ENCODE results near the gene GOLGA7B. TPM values are rescaled to one million over a fixed set of nuclear protein-coding genes. Genes with fewer than 3 reads are reported as not detected.

Gene GOLGA7B
- polyA plus RNA-seq, 2 donors, result 1.7 to 2.2 TPM

- Histone ChIP-seq H3K27ac (ENCODE audit: low read depth in 2 of 2, low read length in 1 of 2) (no peak overlapping the region), H3K9me3 (ENCODE audit: control insufficient read depth in 2 of 2, insufficient read depth in 1 of 2, low read depth in 1 of 2, low read length in 1 of 2) (no peaks in the 10 kb centered on the region), H3K4me3 (ENCODE audit: low read depth in 1 of 2, low read length in 2 of 2) (no peak overlapping the region), H3K36me3 (ENCODE audit: control insufficient read depth in 2 of 2, insufficient read depth in 2 of 2, low read length in 1 of 2) (no peaks in the 10 kb centered on the region), H3K27me3 (ENCODE audit: control insufficient read depth in 1 of 2, insufficient read depth in 2 of 2, low read length in 2 of 2) (no peaks in the 10 kb centered on the region), H3K4me1 (ENCODE audit: control insufficient read depth in 2 of 2, insufficient read depth in 2 of 2, low read length in 1 of 2) (peaks cover 2 to 3% of the 10 kb centered on the region in 2 donors)
- 64 to 71% methylated on average over 9 of the region's 9 CpGs for WGBS, 2 donors
Measured at GRCh38 chr10:97895915-97896314, 46.3 kb downstream of the GOLGA7B start.

- H3K4me1 ChIP-seq (ENCODE audit: control insufficient read depth in 2 of 2, insufficient read depth in 2 of 2, low read length in 1 of 2), result peaks cover 2 to 3% of the 10 kb centered on the region in 2 donors
- H3K9me3 ChIP-seq (ENCODE audit: control insufficient read depth in 2 of 2, insufficient read depth in 1 of 2, low read depth in 1 of 2, low read length in 1 of 2), result no peaks in the 10 kb centered on the region
- 78 to 91% methylated on average over 12 to 13 of the region's 13 CpGs for WGBS, 2 donors
- H3K36me3 ChIP-seq (ENCODE audit: control insufficient read depth in 2 of 2, insufficient read depth in 2 of 2, low read length in 1 of 2), result no peaks in the 10 kb centered on the region
- no peak overlapping the region for H3K27ac ChIP-seq (ENCODE audit: low read depth in 2 of 2, low read length in 1 of 2)
- no peak overlapping the region for H3K4me3 ChIP-seq (ENCODE audit: low read depth in 1 of 2, low read length in 2 of 2)
- H3K27me3 ChIP-seq (ENCODE audit: control insufficient read depth in 1 of 2, insufficient read depth in 2 of 2, low read length in 2 of 2), result no peaks in the 10 kb centered on the region
Measured at GRCh38 chr10:97896756-97897358, 47.2 kb downstream of the GOLGA7B start.

DNA sequence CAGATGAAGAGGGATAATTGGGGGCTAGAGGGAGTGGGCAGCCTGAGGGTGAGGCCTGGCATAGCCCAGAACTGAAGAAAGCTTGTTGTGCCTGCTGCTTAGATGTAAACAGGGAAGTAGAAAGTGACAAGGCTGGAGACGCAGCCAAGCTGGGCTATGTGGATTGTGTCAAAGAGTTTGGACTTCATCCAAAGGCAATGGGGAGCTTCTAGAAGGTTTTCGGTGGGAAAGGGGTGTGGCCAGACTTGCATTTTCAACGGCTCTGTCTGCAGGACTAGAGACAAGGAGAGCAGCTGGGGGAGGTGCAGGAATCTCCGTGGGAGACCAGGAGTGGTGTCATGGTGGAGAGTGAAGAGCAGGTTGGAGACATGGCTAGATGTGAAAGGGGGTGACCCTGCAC, 48.8 kb downstream of the GOLGA7B start:
- H3K4me3 ChIP-seq (ENCODE audit: low read depth in 1 of 2, low read length in 2 of 2), result no peak overlapping the region
- H3K9me3 ChIP-seq (ENCODE audit: control insufficient read depth in 2 of 2, insufficient read depth in 1 of 2, low read depth in 1 of 2, low read length in 1 of 2), result no peaks in the 10 kb centered on the region
- no peaks in the 10 kb centered on the region for H3K27me3 ChIP-seq (ENCODE audit: control insufficient read depth in 1 of 2, insufficient read depth in 2 of 2, low read length in 2 of 2)
- H3K4me1 ChIP-seq (ENCODE audit: control insufficient read depth in 2 of 2, insufficient read depth in 2 of 2, low read length in 1 of 2), result peaks cover 2 to 3% of the 10 kb centered on the region in 2 donors
- no peaks in the 10 kb centered on the region for H3K36me3 ChIP-seq (ENCODE audit: control insufficient read depth in 2 of 2, insufficient read depth in 2 of 2, low read length in 1 of 2)
- H3K27ac ChIP-seq (ENCODE audit: low read depth in 2 of 2, low read length in 1 of 2), result no peak overlapping the region
- WGBS, 2 donors, result 22 to 29% methylated on average over 4 of the region's 4 CpGs

GRCh38 chr10:97901381-97901780, 51.7 kb downstream of the GOLGA7B start:
- Histone ChIP-seq H3K27me3 (ENCODE audit: control insufficient read depth in 1 of 2, insufficient read depth in 2 of 2, low read length in 2 of 2) (no peaks in the 10 kb centered on the region), H3K4me1 (ENCODE audit: control insufficient read depth in 2 of 2, insufficient read depth in 2 of 2, low read length in 1 of 2) (peaks cover 0 to 2% of the 10 kb centered on the region in 2 donors), H3K27ac (ENCODE audit: low read depth in 2 of 2, low read length in 1 of 2) (no peak overlapping the region), H3K9me3 (ENCODE audit: control insufficient read depth in 2 of 2, insufficient read depth in 1 of 2, low read depth in 1 of 2, low read length in 1 of 2) (no peaks in the 10 kb centered on the region), H3K4me3 (ENCODE audit: low read depth in 1 of 2, low read length in 2 of 2) (no peak overlapping the region), H3K36me3 (ENCODE audit: control insufficient read depth in 2 of 2, insufficient read depth in 2 of 2, low read length in 1 of 2) (no peaks in the 10 kb centered on the region)
- WGBS, 2 donors, result 86 to 92% methylated on average over 12 of the region's 12 CpGs

GRCh38 chr10:97903128-97904017, 53.7 kb downstream of the GOLGA7B start:
- Histone ChIP-seq H3K36me3 (ENCODE audit: control insufficient read depth in 2 of 2, insufficient read depth in 2 of 2, low read length in 1 of 2) (no peaks in the 10 kb centered on the region), H3K27ac (ENCODE audit: low read depth in 2 of 2, low read length in 1 of 2) (no peak overlapping the region), H3K27me3 (ENCODE audit: control insufficient read depth in 1 of 2, insufficient read depth in 2 of 2, low read length in 2 of 2) (no peaks in the 10 kb centered on the region), H3K4me3 (ENCODE audit: low read depth in 1 of 2, low read length in 2 of 2) (no peak overlapping the region), H3K9me3 (ENCODE audit: control insufficient read depth in 2 of 2, insufficient read depth in 1 of 2, low read depth in 1 of 2, low read length in 1 of 2) (no peaks in the 10 kb centered on the region), H3K4me1 (ENCODE audit: control insufficient read depth in 2 of 2, insufficient read depth in 2 of 2, low read length in 1 of 2) (peaks cover 0 to 2% of the 10 kb centered on the region in 2 donors)
- WGBS, 2 donors, result 56 to 63% methylated on average over 9 of the region's 9 CpGs

DNA sequence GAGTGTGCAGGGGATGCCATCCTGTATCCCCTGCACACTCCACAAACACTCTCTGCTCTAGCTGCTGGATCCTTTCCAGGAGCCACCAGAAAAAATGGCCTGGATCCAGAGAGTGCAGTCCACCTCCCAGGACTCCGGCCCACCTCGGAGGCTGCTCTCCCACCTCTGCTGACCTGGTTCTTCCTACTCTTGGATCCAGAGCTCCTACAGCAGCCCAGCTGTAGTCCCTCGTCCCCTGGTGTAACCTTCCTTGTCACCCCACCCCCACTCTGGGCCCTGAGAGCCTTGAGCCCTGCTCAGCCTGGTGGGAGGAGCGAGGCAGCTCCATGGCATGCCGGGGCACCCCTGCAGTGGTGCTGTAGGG, 54.4 kb downstream of the GOLGA7B start:
- Histone ChIP-seq H3K4me1 (ENCODE audit: control insufficient read depth in 2 of 2, insufficient read depth in 2 of 2, low read length in 1 of 2) (no peaks in the 10 kb centered on the region), H3K27me3 (ENCODE audit: control insufficient read depth in 1 of 2, insufficient read depth in 2 of 2, low read length in 2 of 2) (no peaks in the 10 kb centered on the region), H3K36me3 (ENCODE audit: control insufficient read depth in 2 of 2, insufficient read depth in 2 of 2, low read length in 1 of 2) (no peaks in the 10 kb centered on the region), H3K4me3 (ENCODE audit: low read depth in 1 of 2, low read length in 2 of 2) (no peak overlapping the region), H3K27ac (ENCODE audit: low read depth in 2 of 2, low read length in 1 of 2) (no peak overlapping the region), H3K9me3 (ENCODE audit: control insufficient read depth in 2 of 2, insufficient read depth in 1 of 2, low read depth in 1 of 2, low read length in 1 of 2) (no peaks in the 10 kb centered on the region)
- WGBS, 2 donors, result 59 to 67% methylated on average over 5 of the region's 5 CpGs

GRCh38 chr10:97904576-97904975, 54.9 kb downstream of the GOLGA7B start:
- H3K4me1 ChIP-seq (ENCODE audit: control insufficient read depth in 2 of 2, insufficient read depth in 2 of 2, low read length in 1 of 2), result no peaks in the 10 kb centered on the region
- H3K4me3 ChIP-seq (ENCODE audit: low read depth in 1 of 2, low read length in 2 of 2), result no peak overlapping the region
- H3K27ac ChIP-seq (ENCODE audit: low read depth in 2 of 2, low read length in 1 of 2), result no peak overlapping the region
- no peaks in the 10 kb centered on the region for H3K27me3 ChIP-seq (ENCODE audit: control insufficient read depth in 1 of 2, insufficient read depth in 2 of 2, low read length in 2 of 2)
- WGBS, 2 donors, result 87 to 89% methylated on average over 11 of the region's 11 CpGs
- H3K36me3 ChIP-seq (ENCODE audit: control insufficient read depth in 2 of 2, insufficient read depth in 2 of 2, low read length in 1 of 2), result no peaks in the 10 kb centered on the region
- H3K9me3 ChIP-seq (ENCODE audit: control insufficient read depth in 2 of 2, insufficient read depth in 1 of 2, low read depth in 1 of 2, low read length in 1 of 2), result no peaks in the 10 kb centered on the region

DNA sequence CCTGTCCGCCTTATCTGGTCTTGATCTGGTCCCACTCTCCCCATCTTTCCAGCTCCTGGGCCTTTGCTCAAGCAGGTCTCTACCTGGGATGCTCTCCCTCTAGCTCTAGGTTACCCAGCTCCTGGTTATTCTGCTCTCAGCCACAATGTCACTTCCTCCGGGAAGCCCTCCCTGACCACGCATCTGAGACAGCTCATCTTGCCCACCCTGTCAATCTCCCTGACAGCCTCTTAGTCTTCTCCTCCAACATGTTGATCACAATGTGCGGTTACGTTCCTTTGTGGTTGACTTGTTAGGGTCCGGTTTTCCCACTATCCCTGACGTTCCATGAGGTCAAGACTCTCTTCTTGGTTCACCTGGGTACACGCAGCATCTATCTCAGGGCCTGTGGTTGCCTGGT, 55.6 kb downstream of the GOLGA7B start:
- no peaks in the 10 kb centered on the region for H3K27me3 ChIP-seq (ENCODE audit: control insufficient read depth in 1 of 2, insufficient read depth in 2 of 2, low read length in 2 of 2)
- no peak overlapping the region for H3K27ac ChIP-seq (ENCODE audit: low read depth in 2 of 2, low read length in 1 of 2)
- no peak overlapping the region for H3K4me3 ChIP-seq (ENCODE audit: low read depth in 1 of 2, low read length in 2 of 2)
- 81 to 86% methylated on average over 8 of the region's 8 CpGs for WGBS, 2 donors
- H3K9me3 ChIP-seq (ENCODE audit: control insufficient read depth in 2 of 2, insufficient read depth in 1 of 2, low read depth in 1 of 2, low read length in 1 of 2), result no peaks in the 10 kb centered on the region
- no peaks in the 10 kb centered on the region for H3K4me1 ChIP-seq (ENCODE audit: control insufficient read depth in 2 of 2, insufficient read depth in 2 of 2, low read length in 1 of 2)
- no peaks in the 10 kb centered on the region for H3K36me3 ChIP-seq (ENCODE audit: control insufficient read depth in 2 of 2, insufficient read depth in 2 of 2, low read length in 1 of 2)

DNA sequence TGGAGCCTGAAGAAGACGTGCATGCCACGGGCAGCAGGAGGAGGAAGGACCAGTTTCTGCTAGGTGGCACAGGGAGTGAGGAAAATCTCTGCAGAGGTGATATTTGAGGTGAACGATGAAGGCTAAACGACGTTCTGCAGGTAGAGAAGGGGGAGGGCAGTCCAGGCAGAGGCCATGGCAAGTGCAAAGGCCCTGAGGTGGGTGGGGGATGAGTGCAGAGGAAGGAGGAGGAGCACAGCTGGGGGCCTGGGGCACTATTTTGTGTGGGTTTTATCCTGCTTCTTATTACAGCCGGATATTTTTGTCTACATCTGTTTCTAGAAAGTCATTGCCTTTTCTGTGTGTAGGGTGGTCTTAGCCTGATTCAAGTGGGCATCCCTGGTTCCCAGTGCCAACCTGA, 57.6 kb downstream of the GOLGA7B start:
- no peaks in the 10 kb centered on the region for H3K27me3 ChIP-seq (ENCODE audit: control insufficient read depth in 1 of 2, insufficient read depth in 2 of 2, low read length in 2 of 2)
- 73 to 78% methylated on average over 6 of the region's 6 CpGs for WGBS, 2 donors
- H3K9me3 ChIP-seq (ENCODE audit: control insufficient read depth in 2 of 2, insufficient read depth in 1 of 2, low read depth in 1 of 2, low read length in 1 of 2), result no peaks in the 10 kb centered on the region
- H3K36me3 ChIP-seq (ENCODE audit: control insufficient read depth in 2 of 2, insufficient read depth in 2 of 2, low read length in 1 of 2), result no peaks in the 10 kb centered on the region
- no peak overlapping the region for H3K27ac ChIP-seq (ENCODE audit: low read depth in 2 of 2, low read length in 1 of 2)
- H3K4me3 ChIP-seq (ENCODE audit: low read depth in 1 of 2, low read length in 2 of 2), result no peak overlapping the region
- H3K4me1 ChIP-seq (ENCODE audit: control insufficient read depth in 2 of 2, insufficient read depth in 2 of 2, low read length in 1 of 2), result no peaks in the 10 kb centered on the region

- no peaks in the 10 kb centered on the region for H3K27me3 ChIP-seq (ENCODE audit: control insufficient read depth in 1 of 2, insufficient read depth in 2 of 2, low read length in 2 of 2)
- H3K36me3 ChIP-seq (ENCODE audit: control insufficient read depth in 2 of 2, insufficient read depth in 2 of 2, low read length in 1 of 2), result no peaks in the 10 kb centered on the region
- WGBS, 2 donors, result 86 to 88% methylated on average over 12 of the region's 12 CpGs
- no peak overlapping the region for H3K27ac ChIP-seq (ENCODE audit: low read depth in 2 of 2, low read length in 1 of 2)
- no peak overlapping the region for H3K4me3 ChIP-seq (ENCODE audit: low read depth in 1 of 2, low read length in 2 of 2)
- no peaks in the 10 kb centered on the region for H3K9me3 ChIP-seq (ENCODE audit: control insufficient read depth in 2 of 2, insufficient read depth in 1 of 2, low read depth in 1 of 2, low read length in 1 of 2)
- H3K4me1 ChIP-seq (ENCODE audit: control insufficient read depth in 2 of 2, insufficient read depth in 2 of 2, low read length in 1 of 2), result no peaks in the 10 kb centered on the region
Measured at GRCh38 chr10:97907830-97908229, 58.2 kb downstream of the GOLGA7B start.
